A549 (cell line): ENCODE results near the gene CC2D1B. TPM values are rescaled to one million over a fixed set of nuclear protein-coding genes. Genes with fewer than 3 reads are reported as not detected.

Experiments
- ATAC-seq, 2 experiments: fragments of 200-7000 bp in 1 of 2; fragments of >200 bp in 1 of 2; cut with Nextera tagmentation in 1 of 2; cut with Tn5 transposase in 1 of 2; 3 replicates each; pipeline versions ENCODE4 v1.8.0 to v1.9.1; 2018 to 2020; ENCODE audit warnings: mild to moderate bottlenecking in 1 of 2, moderate library complexity in 1 of 2
- CTCF ChIA-PET: fragments of 300-600 bp; sonication (Branson Sonifier 250); formaldehyde crosslinking; extraction: SDS; loops from one replicate; lab custom pipeline; 2021; ENCODE audit warnings: antibody characterized with exemption, inconsistent platforms; lab: Yijun Ruan, JAX
- POLR2A ChIA-PET: fragments of 350-600 bp; formaldehyde crosslinking; extraction: SDS; loops from one replicate; lab custom pipeline; 2021; ENCODE audit warnings: antibody characterized with exemption, inconsistent platforms; lab: Yijun Ruan, JAX
- DNase-seq, 2 experiments: peaks; one replicate each; pipeline versions ENCODE4 v3.0.0 to v3.0.0-alpha.2; 2011 to 2016; ENCODE audit warnings: low read depth in 1 of 2, low spot score in 1 of 2
- FAIRE-seq: peaks from 2 replicates; lab custom pipeline; 2011; peaks lifted over from hg19 to GRCh38; lab: Jason Lieb, UNC
- H3K27ac ChIP-seq, 2 experiments: fragments of >200 bp; sonication (Bioruptor Twin); formaldehyde crosslinking; 3 replicates each; pipeline ENCODE4 v1.5.1; 2016 to 2017
- H3K4me1 ChIP-seq: fragments of >200 bp; sonication (Bioruptor Twin); formaldehyde crosslinking; 3 replicates; pipeline ENCODE4 v1.6.1; 2016
- H3K4me2 ChIP-seq: fragments of >200 bp; sonication (Bioruptor Twin); formaldehyde crosslinking; 3 replicates; pipeline ENCODE4 v1.6.1; 2016
- H3K4me3 ChIP-seq: fragments of >200 bp; sonication (Bioruptor Twin); formaldehyde crosslinking; 3 replicates; pipeline ENCODE4 v1.5.1; 2016
- H3K9me3 ChIP-seq: fragments of >200 bp; sonication (Bioruptor Twin); formaldehyde crosslinking; 3 replicates; pipeline ENCODE4 v1.6.1; 2016
- ATOH8 ChIP-seq: fragments of 250-450 bp; sonication (Bioruptor Pico); IDR thresholded peaks from 2 replicates; pipeline ENCODE4 v1.5.0; 2020; ENCODE audit warnings: low read depth, mild to moderate bottlenecking, moderate library complexity
- CBX8 ChIP-seq: fragments of 200-600 bp; sonication (generic); IDR thresholded peaks from 2 replicates; pipeline ENCODE4 v1.6.1; 2016
- CEBPB ChIP-seq, 2 experiments: fragments of >200 bp in 1 of 2; sonication (Bioruptor Twin) in 1 of 2; formaldehyde crosslinking in 1 of 2; IDR thresholded peaks; 2 replicates each; pipeline ENCODE4 v1.6.1; 2012 to 2016
- CHD4 ChIP-seq: fragments of 200-600 bp; sonication (generic); IDR thresholded peaks from 2 replicates; pipeline ENCODE4 v1.6.1; 2016; ENCODE audit warnings: antibody characterized with exemption, mild to moderate bottlenecking, borderline replicate concordance
- E2F6 ChIP-seq: IDR thresholded peaks from 2 replicates; pipeline ENCODE4 v1.6.1; 2012; ENCODE audit warnings: low read depth, borderline replicate concordance
- EHMT2 ChIP-seq: fragments of 200-600 bp; sonication (generic); IDR thresholded peaks from 2 replicates; pipeline ENCODE4 v1.6.1; 2016; ENCODE audit warnings: antibody characterized with exemption, low read depth, mild to moderate bottlenecking, moderate library complexity
- EP300 ChIP-seq, 2 experiments: fragments of >200 bp; sonication (Bioruptor Twin); formaldehyde crosslinking; IDR thresholded peaks; 2 replicates in 1 of 2; 3 replicates in 1 of 2; pipeline ENCODE4 v1.6.1; 2016 to 2017
- FOSL2 ChIP-seq, 2 experiments: fragments of 450-650 bp in 1 of 2; fragments of >200 bp in 1 of 2; sonication (Bioruptor Twin) in 1 of 2; formaldehyde crosslinking; IDR thresholded peaks; 2 replicates each; pipeline versions ENCODE4 v1.5.0 to v1.6.1; 2016 to 2020; ENCODE audit warnings: mild to moderate bottlenecking in 1 of 2, moderate library complexity in 1 of 2
- HDAC2 ChIP-seq: fragments of 200-600 bp; sonication (generic); IDR thresholded peaks from 2 replicates; pipeline ENCODE4 v1.6.1; 2016
- HES2 ChIP-seq: fragments of >200 bp; sonication (Bioruptor Twin); formaldehyde crosslinking; IDR thresholded peaks from 2 replicates; pipeline ENCODE4 v1.6.1; 2016
- HEYL ChIP-seq: fragments of 250-450 bp; sonication (Bioruptor Pico); IDR thresholded peaks from 2 replicates; pipeline ENCODE4 v1.8.0; 2021; ENCODE audit warnings: mild to moderate bottlenecking, moderate library complexity
- HOXB5 ChIP-seq: fragments of 250-450 bp; sonication (Bioruptor Pico); IDR thresholded peaks from 2 replicates; pipeline ENCODE4 v1.5.0; 2020; ENCODE audit warnings: mild to moderate bottlenecking, moderate library complexity
- JUN ChIP-seq, 2 experiments: fragments of >200 bp; sonication (Bioruptor Twin); formaldehyde crosslinking; IDR thresholded peaks; 2 replicates in 1 of 2; 3 replicates in 1 of 2; pipeline ENCODE4 v1.6.1; 2016 to 2017
- KDM5A ChIP-seq: fragments of 200-600 bp; sonication (generic); IDR thresholded peaks from 2 replicates; pipeline ENCODE4 v1.6.1; 2016; ENCODE audit warnings: antibody characterized with exemption, mild to moderate bottlenecking
- MAFK ChIP-seq: fragments of 450-650 bp; IDR thresholded peaks from 2 replicates; pipeline ENCODE4 v1.6.1; 2014; ENCODE audit not compliant: partially characterized antibody
- NR3C1 ChIP-seq: fragments of >200 bp; sonication (Bioruptor Twin); formaldehyde crosslinking; IDR thresholded peaks from 3 replicates; pipeline ENCODE4 v1.6.1; 2017
- POLR2A ChIP-seq: IDR thresholded peaks from 2 replicates; pipeline ENCODE4 v1.6.1; 2012; ENCODE audit warnings: mild to moderate bottlenecking, low read length
- RAD21 ChIP-seq, 2 experiments: fragments of >200 bp in 1 of 2; sonication (Bioruptor Twin) in 1 of 2; formaldehyde crosslinking in 1 of 2; IDR thresholded peaks in 1 of 2; conservative IDR thresholded peaks in 1 of 2; 2 replicates in 1 of 2; 3 replicates in 1 of 2; pipeline ENCODE4 v1.6.1; 2012 to 2018; ENCODE audit warnings: inconsistent platforms in 1 of 2
- RARB ChIP-seq: fragments of 250-450 bp; sonication (Bioruptor Pico); IDR thresholded peaks from 2 replicates; pipeline ENCODE4 v1.8.0; 2021; ENCODE audit warnings: mild to moderate bottlenecking, moderate library complexity
- RCOR1 ChIP-seq: fragments of 150-350 bp; IDR thresholded peaks from 2 replicates; pipeline ENCODE4 v1.6.1; 2014; ENCODE audit warnings: antibody characterized with exemption, low read length, low read depth
- RFX5 ChIP-seq: fragments of 450-650 bp; IDR thresholded peaks from 2 replicates; pipeline ENCODE4 v1.7.1; 2014; ENCODE audit warnings: antibody characterized with exemption, mild to moderate bottlenecking, moderate library complexity
- SMC3 ChIP-seq: fragments of >200 bp; sonication (Bioruptor Twin); formaldehyde crosslinking; IDR thresholded peaks from 3 replicates; pipeline ENCODE4 v1.6.1; 2018; ENCODE audit warnings: inconsistent platforms
- TFCP2L1 ChIP-seq: fragments of 250-450 bp; sonication (Bioruptor Pico); IDR thresholded peaks from 2 replicates; pipeline ENCODE4 v1.5.0; 2021; ENCODE audit warnings: mild to moderate bottlenecking
- TP53 ChIP-seq: fragments of 250-450 bp; sonication (Bioruptor Pico); IDR thresholded peaks from 2 replicates; pipeline ENCODE4 v1.5.0; 2021; ENCODE audit warnings: mild to moderate bottlenecking, moderate library complexity
- USF2 ChIP-seq: fragments of 450-650 bp; IDR thresholded peaks from 2 replicates; pipeline ENCODE4 v1.6.1; 2014; ENCODE audit warnings: antibody characterized with exemption
- ZC3H11A ChIP-seq: fragments of 450-650 bp; IDR thresholded peaks from 2 replicates; pipeline ENCODE4 v1.6.1; 2014; ENCODE audit warnings: antibody characterized with exemption, mild to moderate bottlenecking
- ZSCAN20 ChIP-seq: fragments of 250-450 bp; sonication (Bioruptor Pico); IDR thresholded peaks from 2 replicates; pipeline ENCODE4 v1.8.0; 2022; ENCODE audit warnings: mild to moderate bottlenecking, moderate library complexity
- WGBS: methylation state at CpG from one replicate; pipeline ENCODE4 v1.1.6; 2017; ENCODE audit errors: missing lambda C conversion rate; 5-methylcytosine and 5-hydroxymethylcytosine counted together
- polyA plus RNA-seq, 4 experiments: library from polyadenylated mRNA; depleted of rRNA in 3 of 4; stranded (reverse); fragments of >200 nt; fragmentation: RNase III in 1 of 4; extraction: RNeasy Plus Mini Kit Qiagen cat#74134 plus additional on column Dnase treatment in 1 of 4; gene quantifications; 2 replicates in 3 of 4; 3 replicates in 1 of 4; pipeline ENCODE4 v1.2.3, GENCODE V29; 2011 to 2017

Gene CC2D1B
- polyA plus RNA-seq, 2 of the 4 experiments (the other 2 are of a cell fraction): 9.8 to 18.2 TPM

- Histone ChIP-seq H3K4me3 (no peak overlapping the region), H3K9me3 (no peaks in the 10 kb centered on the region), H3K27ac (no peak overlapping the region), H3K4me1 (peaks cover 2% of the 10 kb centered on the region; the same call in 1 of the 3 replicates), H3K4me2 (no peak overlapping the region)
- ATAC-seq: no peak
- CTCF ChIA-PET: no interaction called here
- WGBS: 96% methylated on average over 9 of the region's 11 CpGs
- no peak for TF ChIP-seq TFCP2L1 (CRISPR knock-in tag)
- no peak for TF ChIP-seq POLR2A
- no peak for TF ChIP-seq EHMT2
- TF ChIP-seq RAD21 (conservative IDR thresholded peaks at IDR 0.05 in 1 of 2, IDR thresholded peaks at IDR 0.05 in 1 of 2): no peak
- TF ChIP-seq HEYL (CRISPR knock-in tag): no peak
- no peak for TF ChIP-seq ZC3H11A
- no peak for TF ChIP-seq CHD4
- no peak for TF ChIP-seq TP53
- TF ChIP-seq MAFK: no peak
- TF ChIP-seq E2F6: no peak
- TF ChIP-seq SMC3: no peak
- no peak for FAIRE-seq
- POLR2A ChIA-PET: no interaction called here
- no peak for DNase-seq
These were observed 10.0 kb downstream of the CC2D1B start for GRCh38 chr1:52355847-52356505.

- DNase-seq: no peak
- CTCF ChIA-PET: no interaction called here
- H3K4me2 ChIP-seq: no peak overlapping the region
- POLR2A ChIA-PET: no interaction called here
- ATAC-seq: no peak
- H3K4me3 ChIP-seq: no peak overlapping the region
- no peak overlapping the region for H3K27ac ChIP-seq
- TF ChIP-seq HDAC2 (no peak), HEYL (CRISPR knock-in tag) (no peak), ATOH8 (CRISPR knock-in tag) (no peak), HES2 (no peak), KDM5A (no peak), RFX5 (no peak), CBX8 (no peak), CEBPB (IDR thresholded peaks at IDR 0.05) (no peak), USF2 (no peak), NR3C1 (no peak), JUN (IDR thresholded peaks at IDR 0.05) (no peak), ZC3H11A (no peak), RARB (CRISPR knock-in tag) (no peak), ZSCAN20 (CRISPR knock-in tag) (no peak), EP300 (IDR thresholded peaks at IDR 0.05) (no peak), FOSL2 (IDR thresholded peaks at IDR 0.05) (no peak), FOSL2 (CRISPR knock-in tag; IDR thresholded peaks at IDR 0.05) (no peak), RCOR1 (no peak), HOXB5 (CRISPR knock-in tag) (no peak)
- 87% methylated on average over 8 of the region's 8 CpGs for WGBS
- no peak for FAIRE-seq
- no peaks in the 10 kb centered on the region for H3K9me3 ChIP-seq
- peaks cover 7% of the 10 kb centered on the region; the same call in 2 of the 3 replicates for H3K4me1 ChIP-seq
These were observed 10.6 kb downstream of the CC2D1B start for GRCh38 chr1:52355436-52355835.
